ENCODE results near the gene CFTR.
A peak's percentile ranks its signal among the peaks of the same experiment; 100 is the strongest.

Gene CFTR

GRCh38 chr7:117664047-117664446, 184.2 kb downstream of the CFTR start:
- Histone ChIP-seq H3K4me3 (ENCODE audit: low read length, poor library complexity, severe bottlenecking) (no peak overlapping the region), H3K36me3 (ENCODE audit: insufficient read depth, low read length) (no peaks in the 10 kb centered on the region), H3K4me1 (ENCODE audit: insufficient read depth, low read length, poor library complexity, severe bottlenecking) (no peaks in the 10 kb centered on the region), H3K27me3 (ENCODE audit: insufficient read depth, low read length, poor library complexity, severe bottlenecking) (no peaks in the 10 kb centered on the region), H3K9ac (ENCODE audit: low read depth, low read length, poor library complexity, severe bottlenecking) (no peak overlapping the region), H3K79me2 (ENCODE audit: insufficient read depth, low read length) (no peaks in the 10 kb centered on the region), H3K9me2 (replicated peaks; ENCODE audit: low read depth, low read length) (no peaks in the 10 kb centered on the region), H3F3A (ENCODE audit: low read depth) (no peaks in the 10 kb centered on the region), H3K4me2 (ENCODE audit: low read depth, low read length, poor library complexity, severe bottlenecking) (no peak overlapping the region), H3K9me3 (ENCODE audit: insufficient read depth, low read depth, low read length) (no peaks in the 10 kb centered on the region), H2AFZ (ENCODE audit: low read length) (no peak overlapping the region), H4K20me1 (ENCODE audit: insufficient read depth, low read length, poor library complexity, severe bottlenecking) (no peaks in the 10 kb centered on the region)
- TF ChIP-seq EZH2phosphoT487 (IDR thresholded peaks at IDR 0.05; ENCODE audit: borderline replicate concordance) (no peak), CTCF (conservative IDR thresholded peaks at IDR 0.05; ENCODE audit: low read length) (no peak)

GRCh38 chr7:117665368-117665767, 185.5 kb downstream of the CFTR start:
- Histone ChIP-seq H4K20me1 (ENCODE audit: insufficient read depth, low read length, poor library complexity, severe bottlenecking) (no peaks in the 10 kb centered on the region), H3K4me3 (ENCODE audit: low read length, poor library complexity, severe bottlenecking) (no peak overlapping the region), H3K9me2 (replicated peaks; ENCODE audit: low read depth, low read length) (no peaks in the 10 kb centered on the region), H3K4me2 (ENCODE audit: low read depth, low read length, poor library complexity, severe bottlenecking) (no peak overlapping the region), H3K9me3 (ENCODE audit: insufficient read depth, low read depth, low read length) (no peaks in the 10 kb centered on the region), H3K36me3 (ENCODE audit: insufficient read depth, low read length) (no peaks in the 10 kb centered on the region), H3F3A (ENCODE audit: low read depth) (no peaks in the 10 kb centered on the region), H3K4me1 (ENCODE audit: insufficient read depth, low read length, poor library complexity, severe bottlenecking) (no peaks in the 10 kb centered on the region), H3K9ac (ENCODE audit: low read depth, low read length, poor library complexity, severe bottlenecking) (no peak overlapping the region), H3K79me2 (ENCODE audit: insufficient read depth, low read length) (no peaks in the 10 kb centered on the region), H3K27me3 (ENCODE audit: insufficient read depth, low read length, poor library complexity, severe bottlenecking) (no peaks in the 10 kb centered on the region), H2AFZ (ENCODE audit: low read length) (0 out of 2 replicates have a peak overlapping the region, but pooled peaks have one; percentile 13)
- TF ChIP-seq EZH2phosphoT487 (IDR thresholded peaks at IDR 0.05; ENCODE audit: borderline replicate concordance) = no peak
- TF ChIP-seq CTCF (conservative IDR thresholded peaks at IDR 0.05; ENCODE audit: low read length) = no peak

- TF ChIP-seq EZH2phosphoT487 (IDR thresholded peaks at IDR 0.05; ENCODE audit: borderline replicate concordance) = no peak
- TF ChIP-seq CTCF (conservative IDR thresholded peaks at IDR 0.05; ENCODE audit: low read length) = no peak
- Histone ChIP-seq H2AFZ (ENCODE audit: low read length) (no peak overlapping the region), H3K9me2 (replicated peaks; ENCODE audit: low read depth, low read length) (no peaks in the 10 kb centered on the region), H3K4me1 (ENCODE audit: insufficient read depth, low read length, poor library complexity, severe bottlenecking) (no peaks in the 10 kb centered on the region), H3K4me2 (ENCODE audit: low read depth, low read length, poor library complexity, severe bottlenecking) (no peak overlapping the region), H3K79me2 (ENCODE audit: insufficient read depth, low read length) (no peaks in the 10 kb centered on the region), H3K4me3 (ENCODE audit: low read length, poor library complexity, severe bottlenecking) (no peak overlapping the region), H3K36me3 (ENCODE audit: insufficient read depth, low read length) (no peaks in the 10 kb centered on the region), H4K20me1 (ENCODE audit: insufficient read depth, low read length, poor library complexity, severe bottlenecking) (no peaks in the 10 kb centered on the region), H3K27me3 (ENCODE audit: insufficient read depth, low read length, poor library complexity, severe bottlenecking) (no peaks in the 10 kb centered on the region), H3K9me3 (ENCODE audit: insufficient read depth, low read depth, low read length) (no peaks in the 10 kb centered on the region), H3F3A (ENCODE audit: low read depth) (no peaks in the 10 kb centered on the region), H3K9ac (ENCODE audit: low read depth, low read length, poor library complexity, severe bottlenecking) (no peak overlapping the region)
Measured at GRCh38 chr7:117666031-117666430, 186.2 kb downstream of the CFTR start.
